K562 (cell line): Measurements from ENCODE around the gene MTMR12. TPM values are rescaled to one million over a fixed set of nuclear protein-coding genes. Genes with fewer than 3 reads are reported as not detected.

Source experiments
- ATAC-seq: fragments of 200-7000 bp; cut with Tn5 transposase; 3 replicates; pipeline ENCODE4 v1.9.1; 2020; ENCODE audit warnings: moderate library complexity
- BruUV-seq: library from RNA; stranded (reverse); fragments of 400-500 nt; replicated peaks from 2 replicates; lab custom pipeline; 2021; lab: Mats Ljungman, UMichigan
- CTCF ChIA-PET: fragments of 300-600 bp; formaldehyde crosslinking; extraction: SDS; loops from one replicate; lab custom pipeline; 2021; ENCODE audit warnings: low intra/inter-chr PET ratio; lab: Yijun Ruan, JAX
- POLR2A ChIA-PET: fragments of 300-600, 350-650 bp; sonication (Branson Sonifier 250); formaldehyde crosslinking; extraction: SDS; loops from one replicate; lab custom pipeline; 2021; ENCODE audit warnings: antibody characterized with exemption, inconsistent platforms; lab: Yijun Ruan, JAX
- DNase-seq, 4 experiments: peaks; one replicate each; pipeline versions ENCODE4 v3.0.0 to v3.0.0-alpha.2; 2011 to 2018; ENCODE audit warnings: low spot score in 3 of 4, mixed read lengths in 3 of 4; ENCODE audit errors: extremely low read depth in 1 of 4
- FAIRE-seq: peaks from 2 replicates; lab custom pipeline; 2011; peaks lifted over from hg19 to GRCh38; lab: Jason Lieb, UNC
- H2AFZ ChIP-seq: 2 replicates; pipeline ENCODE4 v1.6.0; 2011; ENCODE audit warnings: low read depth, low read length, control low read depth, inconsistent platforms
- H3K27ac ChIP-seq: fragments of 200-600 bp; 3 replicates; pipeline ENCODE4 v1.8.0; 2011; ENCODE audit warnings: low read depth, mild to moderate bottlenecking, control low read depth, inconsistent platforms, low read length, moderate library complexity, mixed read lengths; ENCODE audit errors: extremely low read depth
- H3K27me3 ChIP-seq, 2 experiments: fragments of 300-600 bp in 1 of 2; 2 replicates in 1 of 2; 3 replicates in 1 of 2; pipeline versions ENCODE4 v1.6.0 to v1.8.0; 2011; ENCODE audit warnings: inconsistent platforms in 2 of 2, low read length in 2 of 2, mild to moderate bottlenecking in 1 of 2, mixed read lengths in 1 of 2, moderate library complexity in 1 of 2; ENCODE audit not compliant: control insufficient read depth in 2 of 2, insufficient read depth in 2 of 2
- H3K36me3 ChIP-seq: fragments of 300-600 bp; 3 replicates; pipeline ENCODE4 v1.8.0; 2011; ENCODE audit warnings: mild to moderate bottlenecking, low read length, inconsistent platforms; ENCODE audit not compliant: control insufficient read depth, insufficient read depth
- H3K4me1 ChIP-seq, 2 experiments: fragments of 200-600 bp in 1 of 2; replicated peaks in 1 of 2; 2 replicates in 1 of 2; 3 replicates in 1 of 2; pipeline versions ENCODE4 v1.5.1 to v1.8.0; 2011; ENCODE audit warnings: inconsistent platforms in 2 of 2, low read length in 2 of 2, mild to moderate bottlenecking in 1 of 2, mixed read lengths in 1 of 2, moderate library complexity in 1 of 2; ENCODE audit not compliant: control insufficient read depth in 2 of 2, insufficient read depth in 2 of 2
- H3K4me2 ChIP-seq: 2 replicates; pipeline ENCODE4 v1.6.1; 2011; ENCODE audit warnings: low read length, control low read depth, inconsistent platforms, mixed read lengths; ENCODE audit not compliant: insufficient read depth
- H3K4me3 ChIP-seq: fragments of 200-600 bp; sonication (generic), shearing (Covaris generic); 2 replicates; pipeline ENCODE4 v1.5.1; 2016; ENCODE audit warnings: control low read depth, inconsistent platforms
- H3K79me2 ChIP-seq: fragments of 200-600 bp; 3 replicates; pipeline ENCODE4 v1.8.0; 2011; ENCODE audit warnings: low read length, inconsistent platforms; ENCODE audit not compliant: control insufficient read depth, insufficient read depth
- H3K9ac ChIP-seq, 2 experiments: 2 replicates each; pipeline versions ENCODE4 v1.6.0 to v1.6.1; 2011; ENCODE audit warnings: low read depth in 2 of 2, low read length in 2 of 2, control low read depth in 1 of 2, inconsistent platforms in 1 of 2, mild to moderate bottlenecking in 1 of 2, mixed read lengths in 1 of 2; ENCODE audit not compliant: insufficient read depth in 1 of 2
- H3K9me1 ChIP-seq: one replicate; pipeline ENCODE4 v1.6.0; 2011; ENCODE audit warnings: inconsistent platforms, mild to moderate bottlenecking, low read length, moderate library complexity; ENCODE audit not compliant: control insufficient read depth, insufficient read depth
- H3K9me3 ChIP-seq: replicated peaks from 2 replicates; pipeline ENCODE4 v1.5.1; 2011; ENCODE audit warnings: low read depth, low read length, inconsistent platforms; ENCODE audit not compliant: control insufficient read depth, insufficient read depth
- H4K20me1 ChIP-seq: replicated peaks from 2 replicates; pipeline ENCODE4 v1.6.1; 2011; ENCODE audit warnings: low read length, inconsistent platforms, mixed read lengths; ENCODE audit not compliant: control insufficient read depth, insufficient read depth
- BRF2 ChIP-seq: IDR thresholded peaks from 3 replicates; pipeline ENCODE4 v1.6.1; 2011; ENCODE audit warnings: borderline replicate concordance, mild to moderate bottlenecking; ENCODE audit not compliant: insufficient read length, insufficient read depth
- DACH1 ChIP-seq: fragments of 450-650 bp; IDR thresholded peaks from 2 replicates; pipeline ENCODE4 v1.6.1; 2018; ENCODE audit not compliant: partially characterized antibody
- E2F1 ChIP-seq: sonication (generic); formaldehyde crosslinking; IDR thresholded peaks from 2 replicates; pipeline ENCODE4 v1.8.1; 2023; ENCODE audit warnings: mild to moderate bottlenecking, missing genetic modification reagents, moderate library complexity
- ZBTB8A ChIP-seq: fragments of 450-650 bp; IDR thresholded peaks from 2 replicates; pipeline ENCODE4 v1.6.1; 2018; ENCODE audit warnings: mild to moderate bottlenecking, moderate library complexity; ENCODE audit not compliant: partially characterized antibody
- ZNF23 ChIP-seq: fragments of 250-450 bp; sonication (Bioruptor Pico); IDR thresholded peaks from 2 replicates; pipeline ENCODE4 v1.4.0; 2020; ENCODE audit warnings: mild to moderate bottlenecking
- ZNF511 ChIP-seq: sonication (generic); formaldehyde crosslinking; IDR thresholded peaks from 2 replicates; pipeline ENCODE4 v1.8.0; 2022; ENCODE audit warnings: mild to moderate bottlenecking, missing genetic modification reagents
- WGBS: fragments of 100-300 bp; shearing (Covaris generic); methylation state at CpG from one replicate; pipeline ENCODE4 v1.1.6; 2016; ENCODE audit warnings: low coverage, mixed read lengths; ENCODE audit not compliant: insufficient coverage; ENCODE audit errors: missing lambda C conversion rate; 5-methylcytosine and 5-hydroxymethylcytosine counted together
- in situ Hi-C: fragments of 300-500 bp; cut with MboI; formaldehyde crosslinking; loops from 4 replicates; pipeline ENCODE4 v1.15.0; 2018; ENCODE audit warnings: inconsistent platforms, mixed read lengths
- intact Hi-C: fragments of 100-400 bp; cut with micrococcal nuclease; formaldehyde crosslinking; loops from 2 replicates; pipeline ENCODE4 v1.14.2; 2022
- polyA plus RNA-seq, 8 experiments: library from polyadenylated mRNA; depleted of rRNA in 4 of 8; stranded (reverse) in 5 of 8; unstranded in 3 of 8; fragments of >200 nt; fragmentation: Nextera tagmentation in 2 of 8; fragmentation: Illumina TruSeq in 1 of 8; extraction: Ambion mirVana in 2 of 8; extraction: Trizol in 1 of 8; gene quantifications; 2 replicates each; pipeline versions ENCODE4 v1.2.1 to v1.2.3, GENCODE V29; 2011 to 2014; ENCODE audit warnings: inconsistent platforms in 1 of 8, missing spikeins in 1 of 8
- total RNA-seq, 7 experiments: library from RNA; depleted of rRNA in 6 of 7; stranded (reverse); fragments of >200 nt in 6 of 7; fragmentation: Illumina TruSeq in 2 of 7; extraction: Trizol in 2 of 7; gene quantifications; 2 replicates each; pipeline versions ENCODE4 v1.2.1 to v1.2.3, GENCODE V29; 2011 to 2021; ENCODE audit warnings: low replicate concordance in 1 of 7

The MTMR12 gene
- total and polyA plus RNA-seq, 9 of the 15 experiments (the other 6 are each of a cell fraction or from before 2014, with no cell fraction given), result 4.0 to 28.7 (median 17.1) TPM

- TF ChIP-seq ZNF511 (CRISPR knock-in tag), result no peak
- TF ChIP-seq ZNF23 (CRISPR knock-in tag), result no peak
- TF ChIP-seq ZBTB8A, result no peak
- TF ChIP-seq DACH1, result no peak
- TF ChIP-seq BRF2, result no peak
- TF ChIP-seq E2F1 (CRISPR knock-in tag), result no peak
- Histone ChIP-seq H3K4me1 (no peaks in the 10 kb centered on the region), H3K9ac (no peak overlapping the region), H3K36me3 (no peaks in the 10 kb centered on the region), H3K27me3 (no peaks in the 10 kb centered on the region), H3K4me2 (no peak overlapping the region), H3K9me1 (no peaks in the 10 kb centered on the region), H4K20me1 (no peaks in the 10 kb centered on the region), H3K79me2 (no peaks in the 10 kb centered on the region), H3K4me3 (no peak overlapping the region), H3K27ac (no peak overlapping the region), H3K9me3 (no peaks in the 10 kb centered on the region), H2AFZ (no peak overlapping the region)
- POLR2A ChIA-PET, result no interaction called here
- ATAC-seq (no peak), FAIRE-seq (no peak), DNase-seq (no peak)
- 48% methylated on average over 5 of the region's 5 CpGs for WGBS
- in situ Hi-C loops, result loop anchor here (10.0 kb wide), 1 partner anchor 392 kb away; no protein-coding TSS in a partner anchor
- CTCF ChIA-PET, result no interaction called here
- no TSS peak for BruUV-seq
- intact Hi-C loops, result no loop called here
Measured at GRCh38 chr5:32222723-32223470, 89.8 kb downstream of the MTMR12 start.
